H1 (cell line): ENCODE results near the gene PTPN9. TPM values are rescaled to one million over a fixed set of nuclear protein-coding genes. Genes with fewer than 3 reads are reported as not detected.

Source experiments
- CHD1 ChIP-seq: IDR thresholded peaks from 2 replicates; pipeline ENCODE4 v1.6.1; 2012; ENCODE audit warnings: low read depth, low read length, improper control_type of control experiment
- JUND ChIP-seq: IDR thresholded peaks from 2 replicates; pipeline ENCODE4 v1.6.1; 2011; ENCODE audit warnings: mild to moderate bottlenecking, improper control_type of control experiment, low read length
- KDM1A ChIP-seq: fragments of 200-600, 300-600 bp; sonication (generic); IDR thresholded peaks from 2 replicates; pipeline ENCODE4 v1.7.1; 2016; ENCODE audit warnings: mild to moderate bottlenecking, low read length, borderline replicate concordance
- POLR2A ChIP-seq, 2 experiments: IDR thresholded peaks; 1 replicate in 1 of 2; 2 replicates in 1 of 2; pipeline ENCODE4 v1.6.1; 2011; ENCODE audit warnings: low read depth in 2 of 2, low read length in 2 of 2, mild to moderate bottlenecking in 2 of 2; ENCODE audit errors: control extremely low read depth in 1 of 2
- RNF2 ChIP-seq: fragments of 200-900, 300-1000 bp; sonication (generic); IDR thresholded peaks from 2 replicates; pipeline ENCODE4 v1.7.1; 2016; ENCODE audit warnings: borderline replicate concordance, low read depth, mild to moderate bottlenecking, antibody characterized with exemption, low read length; ENCODE audit not compliant: poor library complexity, severe bottlenecking; ENCODE audit errors: missing control alignments
- TAF1 ChIP-seq: IDR thresholded peaks from 2 replicates; pipeline ENCODE4 v1.6.1; 2011; ENCODE audit warnings: mild to moderate bottlenecking, low read depth, low read length
- polyA plus RNA-seq, 7 experiments: library from polyadenylated mRNA; depleted of rRNA in 3 of 7; stranded (reverse) in 5 of 7; unstranded in 2 of 7; fragments of >200 nt in 5 of 7; fragments of 200-250 nt in 2 of 7; gene quantifications; 1 replicate in 5 of 7; 2 replicates in 1 of 7; 4 replicates in 1 of 7; pipeline versions ENCODE4 v1.2.1 to v1.2.3, GENCODE V29; 2011 to 2013; ENCODE audit warnings: missing spikeins in 2 of 7, mixed read lengths in 2 of 7
- total RNA-seq: library from RNA; stranded (reverse); fragmentation: NEBNext Ultra II Directional; extraction: Animal tissue kit (Norgen Biotek cat#: 25700); gene quantifications from 2 replicates; pipeline ENCODE4 v1.2.1, GENCODE V29; 2021
- TF ChIP-seq, protein P1 (sequence below): IDR thresholded peaks from 2 replicates; pipeline ENCODE4 v1.6.1; 2012; ENCODE audit warnings: inconsistent platforms

The PTPN9 gene
- total and polyA plus RNA-seq, 2 of the 8 experiments (the other 6 are each of a cell fraction or from before 2014, with no cell fraction given) = 46.6 to 57.4 TPM

DNA sequence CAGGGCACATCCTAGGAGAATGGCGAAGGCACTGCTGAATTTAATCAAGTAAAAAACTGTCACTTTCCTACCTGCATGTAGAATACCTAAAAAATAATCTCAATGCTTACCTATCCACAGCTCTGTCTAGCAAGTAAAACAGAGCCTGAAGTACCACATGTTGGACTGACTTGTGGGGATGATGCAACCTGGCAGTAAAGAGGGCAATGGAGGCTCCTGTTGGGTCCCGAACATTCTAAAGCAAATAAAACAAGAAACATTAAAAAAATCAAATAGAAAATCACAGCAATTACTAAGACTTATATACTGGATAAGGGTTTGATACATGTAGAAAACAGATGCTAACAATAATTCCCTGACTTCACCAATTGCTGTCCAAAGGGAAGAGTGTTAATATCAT lies 56.1 kb downstream of the PTPN9 start (continued):
- TF ChIP-seq RNF2 (no peak), POLR2A (IDR thresholded peaks at IDR 0.05; ENCODE audit: control extremely low read depth in 1 of 2, low read depth in 2 of 2, low read length in 2 of 2) (no peak), KDM1A (no peak), JUND (no peak), CHD1 (no peak), TAF1 (no peak)
- TF ChIP-seq, protein P1, sequence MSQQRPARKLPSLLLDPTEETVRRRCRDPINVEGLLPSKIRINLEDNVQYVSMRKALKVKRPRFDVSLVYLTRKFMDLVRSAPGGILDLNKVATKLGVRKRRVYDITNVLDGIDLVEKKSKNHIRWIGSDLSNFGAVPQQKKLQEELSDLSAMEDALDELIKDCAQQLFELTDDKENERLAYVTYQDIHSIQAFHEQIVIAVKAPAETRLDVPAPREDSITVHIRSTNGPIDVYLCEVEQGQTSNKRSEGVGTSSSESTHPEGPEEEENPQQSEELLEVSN = no peak
- TF ChIP-seq, all 59 proteins: peak for 0
